ENCODE data around the gene BAZ1A. TPM values are rescaled to one million over a fixed set of nuclear protein-coding genes. Genes with fewer than 3 reads are reported as not detected.
A peak's percentile ranks its signal among the peaks of the same experiment; 100 is the strongest.

BAZ1A gene
- total and polyA plus RNA-seq, 11 donors = 3.8 to 20.3 (median 6.5) TPM

DNA sequence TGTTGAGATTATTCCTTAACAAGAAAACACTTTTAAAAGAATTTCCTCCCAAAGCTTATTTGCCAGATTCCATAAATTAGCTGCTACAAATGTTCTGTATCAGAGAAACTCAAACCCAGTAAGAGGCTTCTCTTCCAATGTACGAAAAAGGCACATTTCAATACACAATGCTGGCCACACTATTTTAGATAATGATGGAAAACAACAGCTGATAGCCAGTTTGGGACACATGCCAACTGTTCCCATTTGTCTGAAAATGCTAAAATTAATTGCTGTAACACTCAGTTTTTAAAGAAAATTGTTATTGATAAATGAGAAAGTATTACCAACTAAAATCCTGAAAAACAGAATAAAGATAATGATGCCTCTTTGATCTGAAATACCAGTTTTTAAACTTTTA lies 165.2 kb downstream of the BAZ1A start:
- WGBS, 4 donors = 33 to 43% (median 35%) methylated on average over 1 of the region's 1 CpG
- TF ChIP-seq, protein P1, sequence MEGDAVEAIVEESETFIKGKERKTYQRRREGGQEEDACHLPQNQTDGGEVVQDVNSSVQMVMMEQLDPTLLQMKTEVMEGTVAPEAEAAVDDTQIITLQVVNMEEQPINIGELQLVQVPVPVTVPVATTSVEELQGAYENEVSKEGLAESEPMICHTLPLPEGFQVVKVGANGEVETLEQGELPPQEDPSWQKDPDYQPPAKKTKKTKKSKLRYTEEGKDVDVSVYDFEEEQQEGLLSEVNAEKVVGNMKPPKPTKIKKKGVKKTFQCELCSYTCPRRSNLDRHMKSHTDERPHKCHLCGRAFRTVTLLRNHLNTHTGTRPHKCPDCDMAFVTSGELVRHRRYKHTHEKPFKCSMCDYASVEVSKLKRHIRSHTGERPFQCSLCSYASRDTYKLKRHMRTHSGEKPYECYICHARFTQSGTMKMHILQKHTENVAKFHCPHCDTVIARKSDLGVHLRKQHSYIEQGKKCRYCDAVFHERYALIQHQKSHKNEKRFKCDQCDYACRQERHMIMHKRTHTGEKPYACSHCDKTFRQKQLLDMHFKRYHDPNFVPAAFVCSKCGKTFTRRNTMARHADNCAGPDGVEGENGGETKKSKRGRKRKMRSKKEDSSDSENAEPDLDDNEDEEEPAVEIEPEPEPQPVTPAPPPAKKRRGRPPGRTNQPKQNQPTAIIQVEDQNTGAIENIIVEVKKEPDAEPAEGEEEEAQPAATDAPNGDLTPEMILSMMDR (IDR thresholded peaks at IDR 0.05) = no peak
- TF ChIP-seq POLR2A (IDR thresholded peaks at IDR 0.05) = no peak
- peak overlapping the region in 7 of 12 donors; percentile 23 to 94 (median 88) for H3K4me3 ChIP-seq
- no peaks in the 10 kb centered on the region for H3K27me3 ChIP-seq
- H3K4me1 ChIP-seq = peaks cover 0 to 43% (median 24%) of the 10 kb centered on the region in 12 donors
- ATAC-seq (no peak), DNase-seq (no peak)
- no peaks in the 10 kb centered on the region for H3K9me3 ChIP-seq
- H3K36me3 ChIP-seq = peaks cover 0 to 25% (median 8%) of the 10 kb centered on the region in 9 donors
- H3K27ac ChIP-seq = peak overlapping the region in 11 of 12 donors; percentile 41 to 100 (median 98)
- intact Hi-C loops (cut with DNase I) = loop anchor here in 2 of 10 donors (5.0 to 10.0 kb wide), 4 partner anchors 83 to 337 kb away; partner anchors contain the start of genes BAZ1A (in 1 of the 2), FAM177A1 (in 1 of the 2) and SRP54 (in 1 of the 2)

DNA sequence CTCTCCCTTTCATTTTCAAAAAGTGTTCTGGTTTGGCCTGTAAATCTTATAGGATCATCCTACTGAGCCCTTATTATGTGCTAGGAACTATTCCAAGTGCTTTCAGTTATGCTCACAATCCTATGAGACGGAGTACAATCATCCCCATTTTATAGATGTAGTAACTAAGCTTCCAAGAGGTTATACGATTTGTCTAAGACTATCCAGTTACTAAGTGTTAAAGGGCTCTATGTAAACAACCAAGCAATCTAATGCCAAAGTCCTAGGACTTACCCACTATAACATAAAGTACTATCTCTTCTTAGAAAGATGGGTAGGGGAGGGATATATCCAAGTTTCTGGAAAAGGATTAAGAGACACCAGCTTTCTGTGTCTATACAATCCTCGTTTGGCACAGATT lies 167.4 kb downstream of the BAZ1A start:
- Histone ChIP-seq H3K4me3 (no peak overlapping the region), H3K4me1 (peaks cover 0 to 32% (median 19%) of the 10 kb centered on the region in 12 donors), H3K27me3 (no peaks in the 10 kb centered on the region), H3K36me3 (peaks cover 0 to 20% (median 7%) of the 10 kb centered on the region in 9 donors), H3K27ac (peak overlapping the region in 1 of 12 donors; percentile 98), H3K9me3 (no peaks in the 10 kb centered on the region)
- intact Hi-C loops (cut with DNase I) = no loop called here
- ATAC-seq (no peak), DNase-seq (no peak)
- 92 to 98% (median 94%) methylated on average over 3 of the region's 3 CpGs for WGBS, 4 donors
- no peak for TF ChIP-seq POLR2A (IDR thresholded peaks at IDR 0.05)
- TF ChIP-seq, protein P1 (IDR thresholded peaks at IDR 0.05) = no peak

Other genes starting within 250 kb of the BAZ1A start
- 100 to 1,000 TPM in 1 of 9 donors, 10 to 100 TPM in 8; 52.4 to 103 (median 64.3) TPM for gene SNX6, start 245.2 kb downstream of the BAZ1A start, total RNA-seq
- gene SNX6, start 245.2 kb downstream of the BAZ1A start, polyA plus RNA-seq = 10 to 100 TPM; 13.4 to 84.1 TPM
- 1,000 to 10,000 TPM in 2 of 9 donors, 100 to 1,000 TPM in 7; 381 to 1,097 (median 604) TPM for gene CFL2, start 160.8 kb downstream of the BAZ1A start, total RNA-seq
- 100 to 1,000 TPM; 381 to 556 TPM for gene CFL2, start 160.8 kb downstream of the BAZ1A start, polyA plus RNA-seq
- gene SRP54, start 107.6 kb upstream of the BAZ1A start, total RNA-seq = 10 to 100 TPM; 29.0 to 37.3 (median 34.0) TPM
- 10 to 100 TPM; 16.0 to 53.3 TPM for gene SRP54, start 107.6 kb upstream of the BAZ1A start, polyA plus RNA-seq
- gene FAM177A1, start 170.9 kb upstream of the BAZ1A start, total RNA-seq = 100 to 1,000 TPM in 4 of 9 donors, 10 to 100 TPM in 5; 56.3 to 129 (median 98.8) TPM
- gene FAM177A1, start 170.9 kb upstream of the BAZ1A start, polyA plus RNA-seq = 10 to 100 TPM; 58.5 to 77.1 TPM
- gene PPP2R3C, start 246.6 kb upstream of the BAZ1A start, total RNA-seq = 10 to 100 TPM; 15.2 to 37.3 (median 28.5) TPM
- 10 to 100 TPM; 25.0 to 34.3 TPM for gene PPP2R3C, start 246.6 kb upstream of the BAZ1A start, polyA plus RNA-seq
- 10 to 100 TPM; 18.0 to 25.8 (median 21.1) TPM for gene PRORP, start 247.2 kb upstream of the BAZ1A start, total RNA-seq
- gene PRORP, start 247.2 kb upstream of the BAZ1A start, polyA plus RNA-seq = 10 to 100 TPM in 1 of 2 donors, 1 to 10 TPM in 1; 8.3 to 23.0 TPM

Data from heart left ventricle (tissue), 16 donors.